Globus pallidus (tissue), 1 donor: ENCODE data around the gene NME5.

Source experiments
- DNase-seq: peaks from one replicate; pipeline ENCODE4 v3.0.0-alpha.2; 2015; ENCODE audit warnings: low spot score

The NME5 gene

DNA sequence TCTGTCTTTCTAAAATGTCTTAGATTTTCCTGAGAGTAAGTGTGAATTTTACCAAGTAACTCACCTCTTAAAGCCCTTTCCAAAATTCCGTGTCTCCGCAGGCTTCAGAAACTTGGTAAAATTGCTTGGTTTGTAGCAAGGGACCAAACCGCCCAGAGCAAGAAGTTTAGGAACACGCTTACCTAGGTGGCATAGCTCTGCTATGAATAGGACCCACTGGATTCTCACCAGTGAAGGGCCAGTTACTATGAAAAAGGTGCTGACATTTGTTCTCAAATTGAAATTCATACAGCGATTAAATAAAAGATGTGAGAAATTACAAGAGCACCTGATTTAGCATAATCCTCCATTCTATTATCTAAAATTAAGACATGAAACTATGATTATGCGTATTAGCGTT is 6.7 kb downstream of the NME5 start:
- no peak for DNase-seq

DNA sequence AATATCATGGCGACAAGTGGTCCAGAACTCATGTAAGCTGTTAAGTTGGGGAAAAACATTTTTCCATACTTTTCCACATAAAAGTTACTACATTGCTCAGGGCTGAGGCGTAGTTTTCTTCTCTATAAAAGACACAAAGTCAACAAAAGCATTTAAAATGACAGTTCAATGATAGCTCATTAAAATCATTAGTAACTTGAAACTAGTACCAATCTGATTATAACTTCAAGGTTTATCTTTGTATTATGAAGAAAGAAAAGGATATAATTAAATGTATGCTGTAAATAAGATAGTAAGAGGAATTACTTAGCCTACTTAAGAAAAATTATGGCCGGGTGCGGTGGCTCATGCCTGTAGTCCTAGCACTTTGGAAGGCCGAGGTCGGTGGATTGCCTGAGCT is 9.9 kb downstream of the NME5 start:
- DNase-seq: no peak

DNA sequence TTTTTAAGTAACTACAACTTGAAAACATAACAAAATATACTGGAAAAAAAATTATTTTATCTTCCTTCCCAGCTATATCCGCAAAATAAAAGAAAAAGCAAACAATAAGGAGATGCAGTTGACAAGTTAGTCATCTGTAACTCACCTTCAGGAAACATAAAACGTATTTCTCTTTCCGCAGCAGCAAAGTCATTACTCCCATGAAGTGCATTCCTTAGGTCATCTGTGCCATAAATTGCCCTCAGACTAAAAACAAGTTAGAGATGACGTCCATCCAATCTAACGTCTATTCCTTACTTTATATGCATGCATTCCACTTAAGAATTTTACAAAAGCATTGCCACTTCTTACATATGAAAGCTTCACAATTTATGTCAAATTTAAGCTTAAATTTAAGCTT is 10.9 kb downstream of the NME5 start:
- no peak for DNase-seq

DNA sequence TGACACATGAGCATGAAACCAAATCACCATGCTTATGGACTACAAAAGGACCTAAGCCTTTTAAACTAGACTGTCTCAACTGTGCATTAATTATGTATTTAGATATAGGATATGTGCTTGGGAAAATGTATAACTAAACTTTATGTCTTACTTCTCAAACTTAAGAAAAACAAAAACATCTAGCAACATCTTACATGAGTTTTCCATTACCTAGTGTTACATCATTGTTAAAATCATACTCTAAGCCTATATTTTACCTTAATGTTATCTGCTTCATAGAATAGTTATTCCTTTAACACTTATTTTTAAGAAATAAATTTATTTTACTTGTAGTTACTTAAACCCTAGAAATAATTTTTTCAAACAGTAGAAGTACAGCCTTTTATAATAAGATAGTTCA is 24.0 kb downstream of the NME5 start:
- no peak for DNase-seq

DNA sequence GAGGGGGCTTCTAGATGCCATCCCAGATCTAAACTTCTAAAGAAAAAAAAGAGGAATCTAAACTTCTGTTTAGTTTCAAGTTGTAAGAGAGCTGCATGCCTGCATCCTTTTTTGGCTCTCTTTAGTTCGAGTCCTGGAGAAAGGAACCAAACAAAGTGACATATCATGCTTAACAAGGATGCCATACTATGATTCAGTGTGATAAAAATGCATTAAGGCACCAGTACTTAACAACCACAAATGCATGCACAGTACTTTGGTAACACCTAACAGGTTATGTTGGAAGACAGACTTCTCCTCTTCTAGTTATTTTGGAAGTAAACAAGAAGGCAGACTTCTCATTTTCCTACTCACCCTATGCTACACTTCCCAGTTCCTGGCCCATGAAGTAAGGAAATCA is 27.3 kb downstream of the NME5 start:
- DNase-seq: no peak

DNA sequence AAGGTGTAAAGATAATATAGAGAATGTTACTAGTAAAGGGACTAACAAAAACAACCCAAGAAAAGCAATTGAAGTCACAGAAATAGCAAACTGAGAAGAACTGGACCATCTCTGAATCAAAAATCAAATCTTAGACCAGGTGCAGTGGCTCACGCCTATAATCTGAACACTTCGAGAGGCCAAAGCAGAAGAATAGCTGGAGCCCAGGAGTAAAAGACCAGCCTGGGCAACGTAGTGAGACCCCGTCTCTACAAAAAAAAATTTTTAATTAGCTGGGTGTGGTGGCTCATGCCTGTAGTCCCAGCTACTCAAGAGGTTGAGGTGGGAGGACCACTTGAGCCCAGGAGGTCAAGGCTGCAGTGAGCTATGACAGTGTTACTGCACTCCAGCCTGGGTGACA is 28.0 kb downstream of the NME5 start:
- no peak for DNase-seq

DNA sequence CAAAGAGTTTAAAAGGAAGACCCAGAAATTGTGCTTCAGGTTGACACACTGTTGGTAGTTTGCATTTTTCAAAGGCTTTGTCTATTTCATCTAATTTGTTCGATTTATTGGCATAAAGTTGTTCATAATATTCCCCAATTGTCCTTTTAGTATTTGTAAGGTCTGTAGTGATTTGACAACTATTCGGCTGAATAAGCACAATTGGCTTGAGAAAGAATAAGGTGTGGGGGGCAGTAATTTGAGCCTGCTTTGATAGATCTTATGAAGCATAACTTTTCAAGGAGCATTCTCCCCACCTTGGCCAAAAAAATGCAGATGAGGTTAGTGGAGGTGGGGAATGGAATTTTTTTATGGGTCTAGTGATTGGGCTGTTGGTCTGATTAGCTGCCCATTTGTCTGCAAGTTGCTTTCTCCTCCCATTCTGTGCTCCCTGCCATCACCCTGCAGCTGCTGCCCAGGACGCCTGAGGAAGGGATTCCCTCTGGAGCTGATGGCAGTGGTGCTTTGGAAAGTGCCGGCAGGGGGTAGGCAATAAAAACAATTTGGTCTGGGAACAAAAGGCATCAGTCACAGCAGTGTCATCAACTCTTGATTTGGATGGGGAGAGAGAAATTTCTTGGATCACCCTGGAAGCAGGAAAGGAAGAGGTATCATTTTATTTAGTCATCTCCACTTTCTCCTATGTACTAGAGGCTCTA is 28.8 kb downstream of the NME5 start:
- DNase-seq: no peak

DNA sequence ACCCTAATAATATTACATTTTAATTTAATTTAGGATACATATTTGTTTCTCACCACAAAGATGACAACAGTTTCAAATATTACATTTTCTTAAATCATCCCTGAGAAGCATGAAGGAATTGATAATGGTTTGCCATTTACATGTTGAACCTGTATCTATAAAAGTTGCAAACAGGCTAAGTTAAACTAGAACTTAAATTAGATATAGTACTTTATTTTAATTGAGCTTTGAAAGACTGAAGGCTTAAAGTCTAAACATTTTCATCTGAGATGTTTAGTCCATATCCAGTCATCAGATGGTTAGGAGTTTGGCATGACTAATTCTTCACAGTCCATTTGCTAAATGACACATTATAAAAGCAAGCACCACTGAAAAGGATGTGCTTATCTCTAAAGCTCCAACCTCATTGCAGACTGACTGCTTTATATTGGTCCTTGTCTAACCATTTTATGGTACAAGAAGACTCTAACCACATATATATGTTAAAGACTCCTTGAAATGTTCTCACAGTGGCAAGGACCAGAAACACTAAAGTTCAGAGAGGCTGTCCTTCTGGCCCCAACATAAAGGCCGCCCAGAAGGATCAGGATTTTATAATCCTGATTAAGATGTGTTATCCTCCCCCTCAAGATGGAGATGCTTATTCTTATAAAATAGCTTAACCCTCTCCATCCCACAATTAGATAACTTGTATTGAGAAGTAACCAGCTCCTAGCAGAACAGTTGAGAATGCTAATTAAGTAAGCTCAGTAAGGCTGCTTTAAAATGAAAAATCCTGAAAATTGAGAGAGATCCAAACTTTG is 29.6 kb downstream of the NME5 start:
- no peak for DNase-seq

DNA sequence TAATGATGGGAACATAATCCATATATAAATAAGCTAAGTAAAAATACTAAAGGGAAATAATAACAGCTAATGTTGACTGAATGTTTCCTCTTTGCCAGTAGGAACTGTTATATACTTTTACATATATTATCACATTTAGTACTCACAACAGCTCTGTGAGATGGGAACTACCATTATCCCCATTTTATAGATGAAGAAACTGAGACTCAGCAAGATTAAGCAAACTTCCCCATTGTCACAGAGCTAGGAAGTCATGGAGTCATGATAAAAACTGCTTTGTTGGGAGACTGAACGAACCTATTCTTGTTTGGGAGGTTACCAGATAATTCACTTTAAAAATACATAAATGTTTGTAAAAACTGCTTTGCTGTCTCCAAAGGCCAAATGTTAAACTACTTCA is 32.0 kb downstream of the NME5 start:
- no peak for DNase-seq

DNA sequence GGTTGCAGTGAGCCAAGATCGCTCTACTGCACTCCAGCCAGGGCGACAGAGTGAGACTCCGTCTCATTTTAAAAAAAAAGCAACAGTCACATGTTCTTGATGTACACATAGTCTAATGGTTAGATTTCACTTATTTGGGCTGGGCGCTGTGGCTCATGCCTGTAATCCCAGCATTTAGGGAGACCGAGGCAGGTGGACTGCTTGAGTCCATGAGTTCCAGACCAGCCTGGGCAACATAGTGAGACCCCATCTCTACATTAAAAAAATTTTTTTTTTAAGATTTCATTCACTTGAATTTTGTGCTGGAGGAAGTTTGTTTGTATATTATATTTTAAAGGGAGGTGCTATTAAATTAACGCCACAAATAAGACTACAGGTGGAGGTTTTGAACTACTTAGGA is 33.5 kb downstream of the NME5 start:
- no peak for DNase-seq

DNA sequence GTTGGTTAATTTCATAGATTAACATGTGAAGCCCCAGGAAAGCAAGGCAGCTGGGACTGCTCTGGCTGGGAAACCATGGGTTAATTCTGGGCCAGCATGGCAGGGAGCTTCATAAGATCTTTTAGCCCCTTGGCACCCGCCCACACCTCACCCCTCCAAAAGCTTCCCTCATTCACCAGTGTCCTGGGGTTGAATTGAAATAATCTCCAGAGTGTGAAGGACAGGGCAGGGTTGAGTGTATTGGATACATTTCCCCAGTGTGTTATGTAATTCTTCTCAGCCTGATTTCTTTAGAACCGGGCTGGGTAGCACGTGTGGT is 36.0 kb downstream of the NME5 start:
- no peak for DNase-seq

DNA sequence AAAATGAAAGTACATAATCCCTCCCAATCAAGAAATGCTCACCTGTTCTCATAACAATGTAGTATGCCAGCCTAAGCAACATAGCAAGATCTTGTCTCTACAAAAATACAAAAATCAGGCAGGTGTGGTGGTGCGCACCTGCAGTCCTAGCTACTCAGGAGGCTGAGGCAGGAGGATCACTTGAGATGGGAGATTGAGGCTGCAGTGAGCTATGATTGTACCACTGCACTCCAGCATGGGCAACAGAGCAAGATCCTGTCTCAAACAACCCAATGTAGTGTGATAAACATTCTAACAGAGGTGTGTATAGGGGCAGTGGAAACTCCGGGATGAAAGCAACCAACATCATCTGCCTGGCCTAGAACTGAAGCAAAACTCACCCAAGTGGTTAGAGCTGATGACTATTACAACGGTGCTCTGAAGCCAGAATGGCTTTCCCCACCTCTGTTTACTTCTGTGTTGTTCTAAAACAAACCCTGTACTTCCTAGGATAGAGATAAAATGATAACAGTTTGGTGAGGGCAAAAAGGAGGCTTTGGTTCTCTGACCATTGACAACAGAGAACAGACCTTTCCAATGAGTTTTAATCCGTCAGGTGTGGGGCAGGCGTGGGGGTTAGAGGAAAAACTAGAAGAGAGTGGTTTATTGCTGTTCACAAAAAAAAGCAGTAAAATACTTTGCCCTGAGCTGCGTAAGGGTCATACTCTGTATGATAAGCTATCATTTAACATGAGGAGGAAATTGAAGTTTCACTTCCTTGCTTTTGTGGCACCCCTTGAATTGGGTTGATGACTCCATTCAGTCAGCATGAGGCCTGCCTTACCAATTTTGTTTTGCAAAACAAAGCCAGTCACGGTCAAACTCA is 36.5 kb downstream of the NME5 start:
- DNase-seq: no peak

DNA sequence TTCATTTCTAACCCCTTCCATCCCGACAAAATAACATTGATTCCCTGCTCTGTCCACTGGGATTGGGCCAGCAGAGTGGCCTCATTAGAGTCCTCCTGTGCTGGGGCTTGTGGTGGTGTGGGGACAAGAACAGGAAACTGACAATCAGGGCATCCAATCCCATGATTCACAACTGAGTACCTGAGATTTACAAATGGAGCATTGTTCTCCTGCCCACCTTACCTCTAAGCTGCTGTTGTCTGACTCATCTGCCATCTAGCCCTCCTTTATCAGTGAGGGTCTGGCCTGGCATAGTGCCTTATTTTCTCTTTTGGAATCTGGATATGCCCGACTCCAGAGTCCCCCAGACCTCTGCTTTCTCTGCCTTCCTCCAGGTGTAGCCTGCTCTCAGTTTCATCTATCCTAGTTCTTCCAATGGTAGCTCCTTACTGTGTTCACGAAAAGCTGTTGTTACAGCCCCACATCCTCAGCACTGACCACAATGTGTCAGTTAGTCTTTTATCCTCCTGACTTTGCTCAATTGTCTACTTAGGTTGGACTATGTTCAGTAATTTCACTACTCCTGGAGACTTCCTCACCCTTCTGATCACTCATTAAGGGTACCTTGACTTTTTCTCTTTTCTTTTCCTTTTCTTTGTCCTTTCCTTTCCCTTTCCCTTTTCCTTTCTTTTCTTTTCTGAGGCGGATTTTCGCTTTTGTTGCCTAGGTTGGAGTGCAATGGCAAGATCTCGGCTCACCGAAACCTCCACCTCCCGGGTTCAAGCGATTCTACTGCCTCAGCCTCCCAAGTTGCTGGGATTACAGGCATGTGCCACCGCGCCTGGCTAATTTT is 42.0 kb downstream of the NME5 start:
- no peak for DNase-seq

DNA sequence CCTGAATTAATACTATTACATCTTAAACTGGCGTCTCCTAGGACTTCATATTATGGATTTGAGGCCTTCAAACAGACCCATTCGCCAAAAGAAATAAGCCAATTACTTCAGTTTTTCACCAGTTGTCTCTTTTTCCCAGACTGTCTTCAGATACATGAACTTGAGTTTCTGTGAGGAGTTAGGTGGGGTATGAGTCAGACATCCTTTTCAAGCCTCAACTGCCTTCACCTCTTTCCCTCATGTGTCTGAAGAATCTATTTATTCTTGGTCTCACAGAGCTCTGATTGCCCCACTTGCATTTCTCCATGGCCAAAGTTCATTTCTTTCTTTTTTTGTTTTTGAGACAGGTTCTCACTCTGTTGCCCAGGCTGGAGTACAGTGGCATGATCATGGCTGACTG is 42.9 kb downstream of the NME5 start:
- no peak for DNase-seq

DNA sequence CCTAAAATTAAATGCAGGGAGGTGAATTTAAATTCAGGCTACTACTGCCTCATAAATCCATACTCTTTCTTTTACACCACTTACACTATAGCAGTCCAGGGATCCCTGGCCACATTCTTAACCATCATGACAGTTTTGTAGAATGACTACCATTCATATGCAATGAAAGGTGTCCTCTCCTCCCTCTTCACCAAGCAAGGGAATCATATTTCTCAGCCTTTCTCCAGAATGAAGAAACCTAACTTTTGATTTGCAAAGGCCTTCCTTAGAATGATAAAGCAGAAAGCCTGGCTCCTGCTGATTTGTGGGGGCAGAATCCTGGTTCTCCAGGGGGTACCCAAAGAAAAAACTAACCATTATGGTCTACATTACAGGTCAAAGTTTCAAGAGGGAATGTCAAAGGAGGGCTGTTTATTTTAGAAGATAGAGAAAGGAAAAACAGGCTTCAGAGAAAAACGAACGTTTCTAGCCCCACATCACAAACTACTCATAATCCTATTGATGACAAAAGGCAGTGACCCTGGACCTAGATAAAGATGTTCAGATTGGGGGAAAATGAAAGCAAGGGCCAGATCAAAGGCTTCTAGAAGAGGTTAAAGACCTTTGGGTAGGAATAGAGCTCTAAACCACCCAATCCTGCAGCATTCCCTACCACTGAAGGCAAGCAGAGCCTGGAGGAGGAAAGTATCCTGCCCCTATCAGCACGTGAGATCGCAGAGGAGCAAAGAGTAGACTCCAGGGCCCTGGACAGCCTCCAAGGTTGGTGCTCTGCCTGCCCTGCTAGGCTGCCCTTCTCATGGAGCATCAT is 43.9 kb downstream of the NME5 start:
- no peak for DNase-seq

DNA sequence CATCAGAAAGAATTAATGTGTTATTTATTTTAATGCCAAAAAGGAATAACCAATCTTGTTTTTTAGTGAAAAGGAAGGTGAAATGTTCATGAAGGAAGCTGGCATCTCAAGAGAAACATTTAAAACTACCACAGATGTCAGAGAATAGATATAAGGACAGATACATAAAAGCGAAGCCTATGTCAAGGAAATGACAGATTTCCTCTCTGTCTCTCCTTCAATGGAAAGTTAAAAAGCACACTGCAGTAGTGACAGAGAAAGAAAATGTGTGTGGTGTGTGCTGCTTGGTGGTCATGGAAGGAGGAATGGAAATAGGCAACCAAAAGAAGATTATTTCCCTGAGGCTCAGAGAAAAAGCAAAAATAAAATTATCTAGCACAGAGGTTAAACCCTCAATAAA is 46.2 kb downstream of the NME5 start:
- no peak for DNase-seq

DNA sequence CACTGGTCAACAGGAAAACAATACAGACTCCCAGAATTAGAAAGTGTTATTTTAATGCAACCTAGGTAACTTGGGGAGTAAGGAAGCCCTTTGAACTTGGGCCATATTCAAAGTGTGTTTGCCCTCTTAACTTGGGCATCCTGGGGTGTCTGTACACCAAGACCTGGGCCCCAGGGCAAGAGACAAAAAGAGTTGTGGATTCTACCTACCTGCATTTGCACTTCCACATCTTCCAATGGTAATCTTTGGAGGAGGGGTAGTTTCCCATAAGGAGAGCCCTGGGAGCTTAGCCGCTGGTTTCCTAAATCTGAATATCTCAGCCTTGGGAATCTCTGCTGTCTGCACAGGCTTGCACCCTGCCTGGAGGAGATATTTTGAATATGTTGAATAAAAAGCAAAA is 46.9 kb downstream of the NME5 start:
- no peak for DNase-seq

DNA sequence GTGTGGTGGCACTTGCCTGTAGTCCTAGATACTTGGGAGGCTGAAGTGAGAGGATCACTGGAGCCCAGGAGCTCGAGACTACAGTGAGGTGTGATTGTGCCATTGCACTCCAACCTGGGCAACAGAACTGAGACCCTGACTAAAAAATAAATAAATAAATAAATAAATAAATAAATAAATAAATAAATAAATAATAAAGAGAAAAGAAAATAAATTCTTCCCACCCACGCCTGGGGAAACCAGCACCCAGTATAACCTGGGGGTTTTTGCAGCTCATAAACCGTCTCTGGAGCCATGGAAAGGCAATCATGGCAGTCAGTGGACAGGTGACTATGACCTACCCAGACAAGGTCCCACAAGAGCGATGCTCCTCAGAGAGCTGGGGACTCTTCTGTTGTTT is 47.5 kb downstream of the NME5 start:
- no peak for DNase-seq

DNA sequence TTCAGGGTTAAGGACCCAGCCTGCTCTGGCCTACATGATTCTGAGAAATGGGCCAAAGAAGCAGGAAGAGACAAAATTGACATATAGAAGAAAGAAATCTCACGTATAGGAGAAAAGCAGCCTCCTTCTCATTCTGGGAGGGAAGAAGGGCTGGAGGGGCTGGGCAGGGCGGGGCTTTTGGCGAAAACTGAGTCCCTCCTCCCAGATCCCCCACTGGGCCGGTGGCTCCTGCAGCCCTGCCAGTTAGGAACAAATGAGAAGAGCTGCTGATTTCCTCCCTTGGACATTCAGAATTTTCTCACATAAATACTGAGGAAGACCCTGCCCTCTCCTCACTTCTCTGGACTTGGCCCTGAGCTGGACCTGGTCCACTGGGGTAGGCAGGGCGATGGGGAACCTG is 55.5 kb downstream of the NME5 start, which contains the start of gene WNT8A:
WNT8A (plus strand) TSS at position 332 of the 400 bp plus-strand sequence. CDS start 95 bp downstream, outside the sequence.
- DNase-seq: no peak

DNA sequence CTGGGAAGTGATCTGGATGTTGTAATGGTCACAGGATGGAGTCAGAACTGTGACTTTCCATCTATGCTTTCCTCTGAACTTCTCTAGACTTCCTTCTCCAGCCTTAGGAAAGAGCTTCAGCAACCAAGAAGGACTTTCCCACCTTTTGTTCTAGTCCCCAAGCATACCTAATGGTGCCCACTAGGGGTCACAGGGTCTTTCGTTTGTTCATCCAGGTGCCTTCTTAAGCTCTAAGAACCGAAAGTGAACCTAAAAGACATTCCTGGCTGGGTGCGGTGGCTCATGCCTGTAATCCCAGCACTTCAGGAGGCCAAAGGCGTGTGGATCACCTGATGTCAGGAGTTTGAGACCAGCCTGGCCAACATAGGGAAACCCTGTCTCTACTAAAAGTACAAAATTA is 57.2 kb downstream of the NME5 start:
- DNase-seq: no peak

DNA sequence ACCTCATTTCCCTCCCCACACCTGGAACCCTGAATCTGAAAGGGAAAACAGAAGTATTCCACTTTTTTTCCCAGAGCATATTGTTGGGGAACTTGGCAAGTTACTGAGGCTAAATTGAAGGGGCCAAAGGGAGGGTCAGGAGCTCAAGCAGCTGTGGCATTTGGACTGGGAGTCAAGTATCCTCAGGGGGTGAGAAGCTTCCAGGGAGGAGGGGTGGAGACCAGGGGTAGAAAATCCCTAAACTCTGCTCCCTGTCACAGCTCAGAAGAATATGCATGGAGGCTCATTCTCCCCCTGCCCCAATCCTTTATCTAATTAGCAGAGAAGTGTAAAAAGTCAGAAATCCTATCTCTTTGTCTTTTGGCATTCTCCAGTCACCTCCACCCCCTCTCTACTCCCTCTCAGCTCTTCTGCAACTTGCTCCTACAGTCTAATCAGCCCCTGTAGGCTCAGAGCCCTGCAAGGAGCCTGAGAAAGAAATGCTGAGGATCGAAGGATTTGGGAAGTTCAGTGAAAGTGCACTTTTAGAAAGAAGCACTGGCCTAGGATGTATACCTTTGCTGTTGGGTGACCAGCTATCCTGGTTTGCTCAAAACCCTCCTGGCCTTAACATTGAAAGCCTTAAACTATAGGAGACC is 61.1 kb downstream of the NME5 start:
- no peak for DNase-seq
